ENCODE results near the gene ACKR2.

ACKR2 gene

DNA sequence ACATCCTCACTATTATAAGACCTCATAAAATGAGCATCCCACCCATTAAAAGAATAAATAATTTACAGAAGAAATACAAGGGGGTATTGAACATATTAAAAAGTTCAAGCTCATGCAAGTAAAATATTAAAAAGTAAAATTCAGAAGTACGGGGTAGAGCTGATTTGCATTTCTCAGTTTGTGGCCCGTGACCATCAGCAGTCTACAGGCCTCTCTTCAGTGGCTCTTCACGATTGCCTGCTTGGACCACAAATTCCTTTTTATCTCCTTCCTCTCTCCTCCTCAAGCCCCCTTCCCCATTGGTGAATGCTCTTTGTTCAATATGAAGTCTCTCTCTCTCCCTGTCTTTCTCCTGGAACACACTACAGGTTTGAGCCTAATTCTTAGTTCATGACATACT lies 47.3 kb downstream of the ACKR2 start:
- Histone ChIP-seq H3K4me2 (ENCODE audit: low read length) (no peak overlapping the region), H4K8ac (ENCODE audit: low read depth, low read length) (no peak overlapping the region), H3K4ac (ENCODE audit: low read depth, low read length) (no peak overlapping the region), H3K14ac (ENCODE audit: low read length) (no peak overlapping the region), H4K12ac (ENCODE audit: low read depth, low read length) (no peak overlapping the region), H4K91ac (ENCODE audit: low read depth, low read length) (no peak overlapping the region), H3K36me3 (ENCODE audit: control insufficient read depth in 1 of 2, insufficient read depth in 2 of 2, low read length in 2 of 2) (peaks cover 0 to 8% of the 10 kb centered on the region in 2 experiments), H3K27ac (ENCODE audit: low read depth, low read length) (no peak overlapping the region), H3K23ac (ENCODE audit: low read length) (no peak overlapping the region), H3K9me3 (ENCODE audit: insufficient read depth, low read depth, low read length) (no peaks in the 10 kb centered on the region), H3K79me2 (ENCODE audit: control insufficient read depth, insufficient read depth, low read length, poor library complexity) (no peaks in the 10 kb centered on the region), H3K9ac (ENCODE audit: low read length) (no peak overlapping the region), H3K18ac (ENCODE audit: low read length) (no peak overlapping the region), H2AK5ac (ENCODE audit: low read length) (no peak overlapping the region), H3K79me1 (ENCODE audit: low read length) (no peaks in the 10 kb centered on the region), H2BK120ac (ENCODE audit: insufficient read depth, low read length, poor library complexity) (no peak overlapping the region), H3K27me3 (ENCODE audit: insufficient read depth, low read length) (no peaks in the 10 kb centered on the region), H2AFZ (ENCODE audit: insufficient read depth, low read length, poor library complexity) (no peak overlapping the region), H3K4me1 (ENCODE audit: control insufficient read depth in 1 of 2, insufficient read depth in 2 of 2, low read length in 2 of 2) (peaks cover 2 to 4% of the 10 kb centered on the region in 2 experiments), H3K4me3 (ENCODE audit: low read depth, low read length) (no peak overlapping the region), H2BK5ac (ENCODE audit: low read depth, low read length, poor library complexity) (no peak overlapping the region), H2BK12ac (ENCODE audit: low read length) (no peak overlapping the region)
- DNase-seq = no peak
- no CpG with 5 or more reads among the region's 3 CpGs for WGBS (ENCODE audit: extremely low coverage, insufficient coverage, insufficient read length)

- no peak overlapping the region for H3K4me2 ChIP-seq (ENCODE audit: low read length)
- H4K12ac ChIP-seq (ENCODE audit: low read depth, low read length) = no peak overlapping the region
Measured at GRCh38 chr3:42864321-42864950, 55.2 kb downstream of the ACKR2 start.

DNA sequence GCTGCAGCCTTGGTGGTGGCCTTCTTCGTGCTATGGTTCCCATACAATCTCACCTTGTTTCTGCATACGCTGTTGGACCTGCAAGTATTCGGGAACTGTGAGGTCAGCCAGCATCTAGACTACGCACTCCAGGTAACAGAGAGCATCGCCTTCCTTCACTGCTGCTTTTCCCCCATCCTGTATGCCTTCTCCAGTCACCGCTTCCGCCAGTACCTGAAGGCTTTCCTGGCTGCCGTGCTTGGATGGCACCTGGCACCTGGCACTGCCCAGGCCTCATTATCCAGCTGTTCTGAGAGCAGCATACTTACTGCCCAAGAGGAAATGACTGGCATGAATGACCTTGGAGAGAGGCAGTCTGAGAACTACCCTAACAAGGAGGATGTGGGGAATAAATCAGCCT lies 56.0 kb downstream of the ACKR2 start:
- Histone ChIP-seq H3K14ac (ENCODE audit: low read length) (no peak overlapping the region), H3K18ac (ENCODE audit: low read length) (no peak overlapping the region), H3K79me2 (ENCODE audit: control insufficient read depth, insufficient read depth, low read length, poor library complexity) (no peaks in the 10 kb centered on the region), H3K27ac (ENCODE audit: low read depth, low read length) (no peak overlapping the region), H2AFZ (ENCODE audit: insufficient read depth, low read length, poor library complexity) (no peak overlapping the region), H3K4me1 (ENCODE audit: control insufficient read depth in 1 of 2, insufficient read depth in 2 of 2, low read length in 2 of 2) (no peaks in the 10 kb centered on the region), H3K27me3 (ENCODE audit: insufficient read depth, low read length) (no peaks in the 10 kb centered on the region), H2AK5ac (ENCODE audit: low read length) (no peak overlapping the region), H3K9me3 (ENCODE audit: insufficient read depth, low read depth, low read length) (peaks cover 3% of the 10 kb centered on the region), H4K91ac (ENCODE audit: low read depth, low read length) (no peak overlapping the region), H2BK12ac (ENCODE audit: low read length) (no peak overlapping the region), H2BK5ac (ENCODE audit: low read depth, low read length, poor library complexity) (no peak overlapping the region), H3K4me3 (ENCODE audit: low read depth, low read length) (no peak overlapping the region), H2BK120ac (ENCODE audit: insufficient read depth, low read length, poor library complexity) (no peak overlapping the region), H3K23ac (ENCODE audit: low read length) (no peak overlapping the region), H3K79me1 (ENCODE audit: low read length) (no peaks in the 10 kb centered on the region), H3K36me3 (ENCODE audit: control insufficient read depth in 1 of 2, insufficient read depth in 2 of 2, low read length in 2 of 2) (peaks cover 11 to 15% of the 10 kb centered on the region in 2 experiments), H3K9ac (ENCODE audit: low read length) (no peak overlapping the region), H4K8ac (ENCODE audit: low read depth, low read length) (no peak overlapping the region), H3K4me2 (ENCODE audit: low read length) (no peak overlapping the region), H4K12ac (ENCODE audit: low read depth, low read length) (no peak overlapping the region), H3K4ac (ENCODE audit: low read depth, low read length) (no peak overlapping the region)
- no peak for DNase-seq
- no CpG with 5 or more reads among the region's 8 CpGs for WGBS (ENCODE audit: extremely low coverage, insufficient coverage, insufficient read length)

More at GRCh38 chr3:42864321-42864950, 55.2 kb downstream of the ACKR2 start:
- Histone ChIP-seq H3K9me3 (ENCODE audit: insufficient read depth, low read depth, low read length) (peaks cover 3% of the 10 kb centered on the region), H4K8ac (ENCODE audit: low read depth, low read length) (no peak overlapping the region), H4K91ac (ENCODE audit: low read depth, low read length) (no peak overlapping the region), H2BK12ac (ENCODE audit: low read length) (no peak overlapping the region), H2AFZ (ENCODE audit: insufficient read depth, low read length, poor library complexity) (no peak overlapping the region), H3K79me1 (ENCODE audit: low read length) (no peaks in the 10 kb centered on the region), H2BK120ac (ENCODE audit: insufficient read depth, low read length, poor library complexity) (no peak overlapping the region), H3K27me3 (ENCODE audit: insufficient read depth, low read length) (no peaks in the 10 kb centered on the region), H3K9ac (ENCODE audit: low read length) (no peak overlapping the region), H3K18ac (ENCODE audit: low read length) (no peak overlapping the region), H3K14ac (ENCODE audit: low read length) (no peak overlapping the region), H2BK5ac (ENCODE audit: low read depth, low read length, poor library complexity) (no peak overlapping the region), H2AK5ac (ENCODE audit: low read length) (no peak overlapping the region), H3K36me3 (ENCODE audit: control insufficient read depth in 1 of 2, insufficient read depth in 2 of 2, low read length in 2 of 2) (peaks cover 11% of the 10 kb centered on the region in 2 experiments), H3K4me1 (ENCODE audit: control insufficient read depth in 1 of 2, insufficient read depth in 2 of 2, low read length in 2 of 2) (no peaks in the 10 kb centered on the region), H3K4ac (ENCODE audit: low read depth, low read length) (no peak overlapping the region), H3K27ac (ENCODE audit: low read depth, low read length) (no peak overlapping the region), H3K23ac (ENCODE audit: low read length) (no peak overlapping the region), H3K79me2 (ENCODE audit: control insufficient read depth, insufficient read depth, low read length, poor library complexity) (no peaks in the 10 kb centered on the region), H3K4me3 (ENCODE audit: low read depth, low read length) (no peak overlapping the region)
- WGBS (ENCODE audit: extremely low coverage, insufficient coverage, insufficient read length) = no CpG with 5 or more reads among the region's 15 CpGs
- DNase-seq = no peak

DNA sequence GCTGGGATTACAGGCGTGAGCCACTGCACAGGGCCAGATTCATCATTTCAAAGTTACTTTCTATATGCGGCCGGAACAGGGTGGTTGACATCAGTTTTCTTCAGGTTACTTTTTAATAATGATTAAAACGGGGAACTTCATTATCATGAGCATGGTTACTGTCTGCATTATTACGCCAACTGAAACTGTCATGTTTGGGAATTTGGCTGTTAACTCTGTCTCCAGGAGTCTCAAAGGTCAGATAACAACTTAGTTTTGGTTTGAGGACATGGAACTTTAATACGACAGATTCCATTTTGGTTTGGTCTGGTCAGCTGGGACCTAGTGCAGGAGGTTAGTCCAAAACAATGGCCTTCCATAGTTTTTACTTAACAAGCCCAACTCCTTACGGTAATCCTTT lies 57.9 kb downstream of the ACKR2 start:
- Histone ChIP-seq H3K14ac (ENCODE audit: low read length) (no peak overlapping the region), H2AFZ (ENCODE audit: insufficient read depth, low read length, poor library complexity) (no peak overlapping the region), H3K9me3 (ENCODE audit: insufficient read depth, low read depth, low read length) (peaks cover 3% of the 10 kb centered on the region), H3K27me3 (ENCODE audit: insufficient read depth, low read length) (no peaks in the 10 kb centered on the region), H3K36me3 (ENCODE audit: control insufficient read depth in 1 of 2, insufficient read depth in 2 of 2, low read length in 2 of 2) (peaks cover 11 to 15% of the 10 kb centered on the region in 2 experiments), H4K8ac (ENCODE audit: low read depth, low read length) (no peak overlapping the region), H4K91ac (ENCODE audit: low read depth, low read length) (no peak overlapping the region), H3K27ac (ENCODE audit: low read depth, low read length) (no peak overlapping the region), H3K79me2 (ENCODE audit: control insufficient read depth, insufficient read depth, low read length, poor library complexity) (no peaks in the 10 kb centered on the region), H3K4me2 (ENCODE audit: low read length) (no peak overlapping the region), H3K4me3 (ENCODE audit: low read depth, low read length) (no peak overlapping the region), H2BK120ac (ENCODE audit: insufficient read depth, low read length, poor library complexity) (no peak overlapping the region), H3K4ac (ENCODE audit: low read depth, low read length) (no peak overlapping the region), H3K79me1 (ENCODE audit: low read length) (no peaks in the 10 kb centered on the region), H3K18ac (ENCODE audit: low read length) (no peak overlapping the region), H2AK5ac (ENCODE audit: low read length) (no peak overlapping the region), H3K9ac (ENCODE audit: low read length) (no peak overlapping the region), H3K4me1 (ENCODE audit: control insufficient read depth in 1 of 2, insufficient read depth in 2 of 2, low read length in 2 of 2) (no peaks in the 10 kb centered on the region), H2BK5ac (ENCODE audit: low read depth, low read length, poor library complexity) (no peak overlapping the region), H4K12ac (ENCODE audit: low read depth, low read length) (no peak overlapping the region), H2BK12ac (ENCODE audit: low read length) (no peak overlapping the region), H3K23ac (ENCODE audit: low read length) (no peak overlapping the region)
- DNase-seq = no peak
- no CpG with 5 or more reads among the region's 7 CpGs for WGBS (ENCODE audit: extremely low coverage, insufficient coverage, insufficient read length)
